IMR-90 (cell line): ENCODE results near the gene GNG7. TPM values are rescaled to one million over a fixed set of nuclear protein-coding genes. Genes with fewer than 3 reads are reported as not detected.

ENCODE experiments used
- ATAC-seq: fragments of 200-7000 bp; cut with Tn5 transposase; 2 replicates; pipeline ENCODE4 v1.9.1; 2020; ENCODE audit warnings: low read depth, mild to moderate bottlenecking, moderate library complexity
- BruUV-seq: library from RNA; stranded (reverse); fragments of 400-500 nt; replicated peaks from 2 replicates; lab custom pipeline; 2021; lab: Mats Ljungman, UMichigan
- CTCF ChIA-PET: fragments of 300-600 bp; formaldehyde crosslinking; extraction: SDS; loops from one replicate; lab custom pipeline; 2021; ENCODE audit warnings: antibody characterized with exemption; lab: Yijun Ruan, JAX
- POLR2A ChIA-PET: fragments of 300-600 bp; sonication (Branson Sonifier 250); formaldehyde crosslinking; loops from one replicate; lab custom pipeline; 2022; ENCODE audit warnings: antibody characterized with exemption; ENCODE audit not compliant: unreplicated experiment; lab: Charles Lee
- DNase-seq: peaks from one replicate; pipeline ENCODE4 v3.0.0; 2013
- H2AFZ ChIP-seq: replicated peaks from 2 replicates; pipeline ENCODE3; 2013; ENCODE audit warnings: low read length, mild to moderate bottlenecking; ENCODE audit not compliant: poor library complexity
- H2AK5ac ChIP-seq: 2 replicates; pipeline ENCODE4 v1.6.1; 2013; ENCODE audit warnings: low read depth, low read length, inconsistent platforms
- H2AK9ac ChIP-seq: replicated peaks from 2 replicates; pipeline ENCODE3; 2013; ENCODE audit warnings: mild to moderate bottlenecking, low read depth, low read length, moderate library complexity; ENCODE audit not compliant: poor library complexity
- H2BK120ac ChIP-seq: 2 replicates; pipeline ENCODE4 v1.6.1; 2013; ENCODE audit warnings: low read depth, low read length, inconsistent platforms
- H2BK15ac ChIP-seq: 3 replicates; pipeline ENCODE4 v1.6.1; 2013; ENCODE audit warnings: low read depth, low read length, inconsistent platforms
- H2BK20ac ChIP-seq: 2 replicates; pipeline ENCODE4 v1.6.1; 2013; ENCODE audit warnings: low read depth, mild to moderate bottlenecking, inconsistent platforms, low read length, moderate library complexity
- H2BK5ac ChIP-seq: 2 replicates; pipeline ENCODE4 v1.6.1; 2013; ENCODE audit warnings: mild to moderate bottlenecking, low read depth, low read length, inconsistent platforms; ENCODE audit not compliant: poor library complexity, severe bottlenecking
- H3K14ac ChIP-seq: replicated peaks from 2 replicates; pipeline ENCODE4 v1.6.1; 2013; ENCODE audit warnings: low read depth, low read length, inconsistent platforms
- H3K18ac ChIP-seq: 2 replicates; pipeline ENCODE4 v1.6.1; 2013; ENCODE audit warnings: low read depth, low read length, control low read depth
- H3K23ac ChIP-seq: 2 replicates; pipeline ENCODE4 v1.6.1; 2013; ENCODE audit warnings: low read depth, low read length, inconsistent platforms
- H3K27ac ChIP-seq: 2 replicates; pipeline ENCODE4 v1.5.1; 2013; ENCODE audit warnings: mild to moderate bottlenecking, control low read depth, low read length; ENCODE audit not compliant: insufficient read depth
- H3K27me3 ChIP-seq: 2 replicates; pipeline ENCODE4 v1.6.1; 2013; ENCODE audit warnings: low read length; ENCODE audit not compliant: control insufficient read depth, insufficient read depth
- H3K36me3 ChIP-seq: 2 replicates; pipeline ENCODE4 v1.6.1; 2013; ENCODE audit warnings: low read length, mixed read lengths; ENCODE audit not compliant: control insufficient read depth, insufficient read depth
- H3K4ac ChIP-seq: 2 replicates; pipeline ENCODE4 v1.6.1; 2013; ENCODE audit warnings: low read depth, low read length, inconsistent platforms
- H3K4me1 ChIP-seq: 2 replicates; pipeline ENCODE4 v1.6.1; 2013; ENCODE audit warnings: low read length, mixed read lengths; ENCODE audit not compliant: control insufficient read depth, insufficient read depth
- H3K4me2 ChIP-seq: 2 replicates; pipeline ENCODE4 v1.6.1; 2013; ENCODE audit warnings: low read depth, mild to moderate bottlenecking, control low read depth, low read length, moderate library complexity
- H3K4me3 ChIP-seq: 2 replicates; pipeline ENCODE4 v1.5.1; 2013; ENCODE audit warnings: low read depth, mild to moderate bottlenecking, control low read depth, low read length, moderate library complexity; ENCODE audit not compliant: insufficient read depth
- H3K56ac ChIP-seq: 2 replicates; pipeline ENCODE4 v1.6.1; 2013; ENCODE audit warnings: low read length, inconsistent platforms; ENCODE audit not compliant: insufficient read depth; ENCODE audit errors: extremely low read depth
- H3K79me1 ChIP-seq, 2 experiments: 2 replicates each; pipeline ENCODE4 v1.6.1; 2013; ENCODE audit warnings: low read length in 2 of 2, inconsistent platforms in 1 of 2, low read depth in 1 of 2
- H3K9ac ChIP-seq: 2 replicates; pipeline ENCODE4 v1.6.1; 2013; ENCODE audit warnings: low read depth, low read length, control low read depth
- H3K9me1 ChIP-seq: 2 replicates; pipeline ENCODE4 v1.6.1; 2013; ENCODE audit warnings: low read length, inconsistent platforms; ENCODE audit not compliant: insufficient read depth
- H3K9me3 ChIP-seq: 2 replicates; pipeline ENCODE4 v1.6.1; 2013; ENCODE audit warnings: low read length; ENCODE audit not compliant: control insufficient read depth, insufficient read depth
- H4K20me1 ChIP-seq: 2 replicates; pipeline ENCODE4 v1.6.1; 2013; ENCODE audit warnings: low read length, inconsistent platforms; ENCODE audit not compliant: insufficient read depth
- H4K5ac ChIP-seq: 2 replicates; pipeline ENCODE4 v1.6.1; 2013; ENCODE audit warnings: mild to moderate bottlenecking, low read depth, low read length, control low read depth
- H4K8ac ChIP-seq, 2 experiments: 2 replicates each; pipeline ENCODE4 v1.6.1; 2013; ENCODE audit warnings: low read depth in 2 of 2, low read length in 2 of 2, control low read depth in 1 of 2, inconsistent platforms in 1 of 2
- H4K91ac ChIP-seq: 2 replicates; pipeline ENCODE4 v1.6.1; 2013; ENCODE audit warnings: low read depth, low read length, inconsistent platforms; ENCODE audit not compliant: insufficient read depth
- NFE2L2 ChIP-seq: fragments of 150-350 bp; IDR thresholded peaks from 2 replicates; pipeline ENCODE4 v1.6.1; 2016; ENCODE audit warnings: low read depth, mild to moderate bottlenecking, low read length
- WGBS, 2 experiments: methylation state at CpG; one replicate each; pipeline versions ENCODE4 v1.1.5 to v1.1.7; 2013; ENCODE audit warnings: missing lambda C conversion rate in 2 of 2; ENCODE audit not compliant: insufficient read length in 1 of 2; ENCODE audit errors: extremely low coverage in 2 of 2; 5-methylcytosine and 5-hydroxymethylcytosine counted together
- dilution Hi-C: fragments of 300-500 bp; cut with HindIII; formaldehyde crosslinking; loops from one replicate; pipeline ENCODE4 v1.14.3; 2018; ENCODE audit warnings: low sequenced_read_pairs; ENCODE audit not compliant: unreplicated experiment
- in situ Hi-C: fragments of 300-500 bp; cut with MboI; formaldehyde crosslinking; loops from 3 replicates; pipeline ENCODE4 v1.14.3; 2019; ENCODE audit warnings: low sequenced_read_pairs, inconsistent platforms, mixed read lengths
- intact Hi-C: fragments of 100-400 bp; cut with micrococcal nuclease; formaldehyde crosslinking; loops from 2 replicates; pipeline ENCODE4 v1.10.0; 2022
- polyA plus RNA-seq, 3 experiments: library from polyadenylated mRNA; depleted of rRNA; stranded (reverse); fragments of >200 nt; gene quantifications; 2 replicates each; pipeline ENCODE4 v1.2.3, GENCODE V29; 2012; ENCODE audit warnings: low replicate concordance in 1 of 3
- total RNA-seq: library from RNA; depleted of rRNA; stranded (reverse); fragments of >200 nt; gene quantifications from 2 replicates; pipeline ENCODE4 v1.2.3, GENCODE V29; 2012

Gene GNG7
- total and polyA plus RNA-seq, 2 of the 4 experiments (the other 2 are of a cell fraction) = under 0.01 to 0.21 TPM

DNA sequence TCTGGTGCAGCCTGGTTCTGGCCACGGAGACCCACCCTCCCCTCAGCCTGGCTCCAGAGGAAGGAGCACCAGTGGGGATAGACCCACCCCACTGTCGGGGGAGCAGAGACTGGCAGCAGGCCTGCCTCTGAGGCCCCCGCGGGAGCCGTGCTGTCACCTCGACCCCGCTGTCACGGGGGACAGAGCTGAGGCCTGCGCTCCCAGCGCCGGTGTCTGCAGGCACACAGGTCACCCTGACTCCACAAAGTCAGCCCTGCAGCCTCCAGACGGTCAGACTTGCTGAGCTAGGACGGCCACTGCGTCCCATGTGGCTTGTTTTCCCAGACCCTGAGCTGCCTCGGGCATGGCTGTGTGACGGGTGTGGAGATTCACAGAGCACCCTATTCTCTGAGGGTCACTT lies 32.3 kb downstream of the GNG7 start:
- H4K20me1 ChIP-seq = no peaks in the 10 kb centered on the region
- H2AFZ ChIP-seq = no peak overlapping the region
- H2BK20ac ChIP-seq = no peak overlapping the region
- no peaks in the 10 kb centered on the region for H3K9me3 ChIP-seq
- no peaks in the 10 kb centered on the region for H3K79me1 ChIP-seq
- no peak overlapping the region for H2BK15ac ChIP-seq
- no peak for TF ChIP-seq NFE2L2
- no TSS peak for BruUV-seq
- no peak overlapping the region for H3K56ac ChIP-seq
- intact Hi-C loops (no loop called here), in situ Hi-C loops (no loop called here), dilution Hi-C loops (no loop called here)
- DNase-seq (no peak), ATAC-seq (no peak)
- ChIA-PET POLR2A (no interaction called here), CTCF (no interaction called here)
- no peak overlapping the region for H3K14ac ChIP-seq
- H3K9ac ChIP-seq = no peak overlapping the region
- H3K23ac ChIP-seq = no peak overlapping the region
- H3K27ac ChIP-seq = no peak overlapping the region
- no peak overlapping the region for H3K18ac ChIP-seq
- no peak overlapping the region for H2AK9ac ChIP-seq
- H2AK5ac ChIP-seq = no peak overlapping the region
- no peak overlapping the region for H4K5ac ChIP-seq
- H3K4me3 ChIP-seq = no peak overlapping the region
- H3K4ac ChIP-seq = no peak overlapping the region
- H2BK5ac ChIP-seq = no peak overlapping the region
- no peak overlapping the region for H4K8ac ChIP-seq
- no peaks in the 10 kb centered on the region for H3K9me1 ChIP-seq
- no peaks in the 10 kb centered on the region for H3K4me1 ChIP-seq
- peaks cover 20% of the 10 kb centered on the region for H3K27me3 ChIP-seq
- WGBS, 2 experiments = 58% methylated on average over 5 of the region's 16 CpGs; no CpG with 5 or more reads in 1 of the 2 experiments
- H4K91ac ChIP-seq = no peak overlapping the region
- no peak overlapping the region for H2BK120ac ChIP-seq
- H3K4me2 ChIP-seq = no peak overlapping the region
- no peaks in the 10 kb centered on the region for H3K36me3 ChIP-seq
